Prostate gland (tissue), 2 donors: ENCODE data around the gene CNPY4. TPM values are rescaled to one million over a fixed set of nuclear protein-coding genes. Genes with fewer than 3 reads are reported as not detected.
A peak's percentile ranks its signal among the peaks of the same experiment; 100 is the strongest.

Experiments
- DNase-seq: peaks from one replicate; pipeline ENCODE4 v3.0.0-alpha.2; 2019; ENCODE audit warnings: low spot score
- H3K27ac ChIP-seq, 2 donors: fragments of 200-600 bp; sonication (generic); 2 replicates each; pipeline ENCODE4 v1.5.1; 2017 to 2019
- H3K27me3 ChIP-seq: fragments of 200-600 bp; sonication (generic); replicated peaks from 2 replicates; pipeline ENCODE4 v1.5.1; 2019; ENCODE audit not compliant: insufficient read depth
- H3K36me3 ChIP-seq, 2 donors: fragments of 200-600 bp; sonication (generic); 1 replicate in 1 of 2; 2 replicates in 1 of 2; pipeline versions ENCODE4 v1.5.1 to v1.8.1; 2017 to 2019
- H3K4me1 ChIP-seq: fragments of 200-600 bp; sonication (generic); replicated peaks from 2 replicates; pipeline ENCODE4 v1.5.1; 2019
- H3K4me3 ChIP-seq, 2 donors: fragments of 200-600 bp; sonication (generic); 2 replicates each; pipeline ENCODE4 v1.5.1; 2017 to 2019
- H3K9me3 ChIP-seq: fragments of 200-600 bp; sonication (generic); 2 replicates; pipeline ENCODE4 v1.5.1; 2017
- POLR2A ChIP-seq: fragments of 450-650 bp; IDR thresholded peaks from one replicate; pipeline ENCODE4 v1.6.1; 2016; ENCODE audit warnings: antibody characterized with exemption, mild to moderate bottlenecking
- POLR2AphosphoS5 ChIP-seq: sonication (generic); formaldehyde crosslinking; IDR thresholded peaks from one replicate; pipeline ENCODE4 v1.6.1; 2017; ENCODE audit warnings: antibody characterized with exemption
- WGBS: methylation state at CpG from one replicate; pipeline ENCODE4 v1.1.5; 2018; 5-methylcytosine and 5-hydroxymethylcytosine counted together
- intact Hi-C: fragments of 100-400 bp; cut with DNase I; formaldehyde crosslinking; loops from one replicate; pipeline ENCODE4 v1.14.2; 2022
- total RNA-seq, 2 donors: library from RNA; depleted of rRNA; stranded (reverse); fragments of >200 nt; gene quantifications; one replicate each; pipeline ENCODE4 v1.1.0, GENCODE V29; 2016
- TF ChIP-seq, protein P1 (sequence below), 4 experiments: fragments of 200-600 bp in 2 of 4; fragments of 450-650 bp in 2 of 4; sonication (generic) in 2 of 4; IDR thresholded peaks; 1 replicate in 3 of 4; 2 replicates in 1 of 4; pipeline ENCODE4 v1.5.1; 2016 to 2019; ENCODE audit warnings: antibody characterized with exemption in 4 of 4, mild to moderate bottlenecking in 2 of 4, moderate library complexity in 2 of 4

CNPY4 gene
- total RNA-seq, 2 donors from 2014 or later = 1.6 to 16.1 TPM

GRCh38 chr7:100111914-100112313 is 7.5 kb upstream of the CNPY4 start:
- H3K27ac ChIP-seq = no peak overlapping the region
- intact Hi-C loops = no loop called here
- WGBS = 85% methylated on average over 13 of the region's 13 CpGs
- peaks cover 4 to 13% of the 10 kb centered on the region in 2 donors for H3K36me3 ChIP-seq
- no peaks in the 10 kb centered on the region for H3K27me3 ChIP-seq
- H3K4me3 ChIP-seq = no peak overlapping the region
- no peaks in the 10 kb centered on the region for H3K9me3 ChIP-seq
- DNase-seq = no peak
- TF ChIP-seq, protein P1, sequence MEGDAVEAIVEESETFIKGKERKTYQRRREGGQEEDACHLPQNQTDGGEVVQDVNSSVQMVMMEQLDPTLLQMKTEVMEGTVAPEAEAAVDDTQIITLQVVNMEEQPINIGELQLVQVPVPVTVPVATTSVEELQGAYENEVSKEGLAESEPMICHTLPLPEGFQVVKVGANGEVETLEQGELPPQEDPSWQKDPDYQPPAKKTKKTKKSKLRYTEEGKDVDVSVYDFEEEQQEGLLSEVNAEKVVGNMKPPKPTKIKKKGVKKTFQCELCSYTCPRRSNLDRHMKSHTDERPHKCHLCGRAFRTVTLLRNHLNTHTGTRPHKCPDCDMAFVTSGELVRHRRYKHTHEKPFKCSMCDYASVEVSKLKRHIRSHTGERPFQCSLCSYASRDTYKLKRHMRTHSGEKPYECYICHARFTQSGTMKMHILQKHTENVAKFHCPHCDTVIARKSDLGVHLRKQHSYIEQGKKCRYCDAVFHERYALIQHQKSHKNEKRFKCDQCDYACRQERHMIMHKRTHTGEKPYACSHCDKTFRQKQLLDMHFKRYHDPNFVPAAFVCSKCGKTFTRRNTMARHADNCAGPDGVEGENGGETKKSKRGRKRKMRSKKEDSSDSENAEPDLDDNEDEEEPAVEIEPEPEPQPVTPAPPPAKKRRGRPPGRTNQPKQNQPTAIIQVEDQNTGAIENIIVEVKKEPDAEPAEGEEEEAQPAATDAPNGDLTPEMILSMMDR (IDR thresholded peaks at IDR 0.05) = no peak
- TF ChIP-seq POLR2A = no peak
- no peak for TF ChIP-seq POLR2AphosphoS5
- H3K4me1 ChIP-seq = no peaks in the 10 kb centered on the region

GRCh38 chr7:100115026-100115425 is 4.4 kb upstream of the CNPY4 start:
- Histone ChIP-seq H3K36me3 (peaks cover 4 to 10% of the 10 kb centered on the region in 2 donors), H3K9me3 (no peaks in the 10 kb centered on the region), H3K4me3 (no peak overlapping the region), H3K4me1 (no peaks in the 10 kb centered on the region), H3K27ac (no peak overlapping the region), H3K27me3 (no peaks in the 10 kb centered on the region)
- no peak for DNase-seq
- TF ChIP-seq POLR2A = no peak
- TF ChIP-seq POLR2AphosphoS5 = no peak
- TF ChIP-seq, protein P1 (IDR thresholded peaks at IDR 0.05) = no peak
- intact Hi-C loops = no loop called here
- WGBS = 92% methylated on average over 7 of the region's 7 CpGs

DNA sequence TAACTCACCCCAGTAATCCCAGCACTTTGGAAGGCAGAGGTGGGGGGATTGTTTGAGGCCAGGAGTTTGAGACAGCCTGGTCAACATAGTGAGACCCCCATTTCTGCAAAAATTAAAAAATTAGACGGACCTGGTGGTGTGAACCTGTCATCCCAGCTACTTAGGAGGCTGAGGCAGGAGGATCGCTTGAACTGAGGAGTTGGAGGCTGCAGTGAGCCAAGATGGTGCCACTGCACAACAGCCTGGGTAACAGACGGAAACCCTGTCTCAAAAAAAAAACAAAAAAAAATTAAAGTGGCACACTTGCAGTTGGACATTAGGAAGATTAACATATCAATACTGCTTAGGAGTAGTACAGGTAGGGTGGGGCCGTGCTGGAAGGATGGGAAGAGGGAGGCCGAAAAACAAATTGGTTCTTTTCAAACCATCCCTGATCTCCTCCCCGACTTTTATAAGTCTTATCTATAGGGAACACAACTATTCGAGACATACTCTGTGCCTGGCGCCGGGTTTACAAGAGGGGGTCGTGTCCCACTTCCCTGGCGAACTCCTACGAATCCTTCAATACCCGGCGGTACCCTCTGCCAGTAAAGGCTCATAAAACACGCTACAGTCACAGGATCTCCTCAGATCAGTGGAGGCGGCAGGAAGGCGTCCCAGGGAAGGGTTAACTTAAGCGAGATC is 904 bp upstream of the CNPY4 start:
- peak overlapping the region; percentile 78 to 86 for H3K27ac ChIP-seq
- intact Hi-C loops = no loop called here
- H3K9me3 ChIP-seq = no peaks in the 10 kb centered on the region
- no peaks in the 10 kb centered on the region for H3K36me3 ChIP-seq
- peaks cover 6% of the 10 kb centered on the region for H3K4me1 ChIP-seq
- TF ChIP-seq POLR2AphosphoS5 = no peak
- no peak for TF ChIP-seq POLR2A
- TF ChIP-seq, protein P1 (IDR thresholded peaks at IDR 0.05) = no peak
- DNase-seq = no peak
- H3K4me3 ChIP-seq = peak overlapping the region; percentile 56 to 73
- 19% methylated on average over 18 of the region's 18 CpGs for WGBS
- no peaks in the 10 kb centered on the region for H3K27me3 ChIP-seq

DNA sequence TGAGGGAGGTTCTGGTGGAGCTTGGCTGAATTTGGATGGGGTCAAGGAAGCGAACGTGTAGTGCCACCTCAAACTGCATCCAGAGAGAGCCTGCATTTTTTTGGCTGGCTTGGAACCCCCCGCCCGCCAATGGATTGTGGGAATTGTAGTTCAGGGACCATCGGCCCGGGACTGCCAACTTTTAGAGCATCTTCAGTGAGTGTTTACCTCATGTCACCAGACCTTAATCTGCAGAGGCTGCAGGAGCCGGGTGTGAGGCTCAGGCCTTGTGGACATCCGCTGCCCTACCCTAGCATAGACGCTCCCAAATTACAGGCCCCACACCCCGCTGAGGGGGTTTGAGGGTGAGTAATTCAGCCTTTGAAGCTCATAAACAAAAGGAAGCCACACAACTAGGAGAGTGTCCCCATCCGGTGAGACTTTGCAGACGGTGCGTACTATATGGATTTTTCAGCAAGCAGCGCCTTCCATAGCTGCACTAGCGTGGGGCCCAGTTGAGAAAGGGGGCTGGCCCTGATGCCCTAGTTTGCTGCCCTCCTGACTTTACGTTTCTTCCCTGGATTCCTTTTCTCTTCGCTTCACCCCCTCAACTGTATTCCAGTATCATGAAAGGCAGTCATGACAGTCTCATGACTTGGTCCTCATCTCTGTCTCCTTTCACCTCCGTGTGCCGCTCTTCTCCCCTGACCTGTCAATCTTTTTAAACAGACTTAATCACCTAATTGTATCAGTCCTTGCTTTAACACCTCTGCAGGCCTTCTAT is 717 bp downstream of the CNPY4 start:
- Histone ChIP-seq H3K4me3 (peak overlapping the region; percentile 56 to 73), H3K27ac (peak overlapping the region; percentile 78 to 86), H3K27me3 (no peaks in the 10 kb centered on the region), H3K4me1 (peaks cover 6% of the 10 kb centered on the region), H3K9me3 (no peaks in the 10 kb centered on the region), H3K36me3 (no peaks in the 10 kb centered on the region)
- TF ChIP-seq POLR2A (peak; percentile 9), POLR2AphosphoS5 (no peak)
- TF ChIP-seq, protein P1 (IDR thresholded peaks at IDR 0.05) = no peak
- DNase-seq = peak; percentile 45
- WGBS = 15% methylated on average over 19 of the region's 19 CpGs
- intact Hi-C loops = loop anchor here (10.0 kb wide), 2 partner anchors 125 to 225 kb away; no protein-coding TSS in a partner anchor

GRCh38 chr7:100120733-100121036 is 1.3 kb downstream of the CNPY4 start:
- Histone ChIP-seq H3K4me3 (no peak overlapping the region), H3K27ac (no peak overlapping the region), H3K27me3 (no peaks in the 10 kb centered on the region)

More at GRCh38 chr7:100120733-100121036, 1.3 kb downstream of the CNPY4 start:
- H3K4me1 ChIP-seq = peaks cover 6% of the 10 kb centered on the region
- no peak for TF ChIP-seq POLR2A
- TF ChIP-seq POLR2AphosphoS5 = no peak
- TF ChIP-seq, protein P1 (IDR thresholded peaks at IDR 0.05) = no peak
- no peaks in the 10 kb centered on the region for H3K36me3 ChIP-seq
- intact Hi-C loops = loop anchor here (10.0 kb wide), 2 partner anchors 126 to 224 kb away; no protein-coding TSS in a partner anchor
- 32% methylated on average over 1 of the region's 1 CpG for WGBS
- H3K9me3 ChIP-seq = no peaks in the 10 kb centered on the region
- DNase-seq = no peak
